ENCODE data around the gene PNISR. TPM values are rescaled to one million over a fixed set of nuclear protein-coding genes. Genes with fewer than 3 reads are reported as not detected.

Gene PNISR
- total RNA-seq, 1 donor from 2014 or later = 109 TPM

DNA sequence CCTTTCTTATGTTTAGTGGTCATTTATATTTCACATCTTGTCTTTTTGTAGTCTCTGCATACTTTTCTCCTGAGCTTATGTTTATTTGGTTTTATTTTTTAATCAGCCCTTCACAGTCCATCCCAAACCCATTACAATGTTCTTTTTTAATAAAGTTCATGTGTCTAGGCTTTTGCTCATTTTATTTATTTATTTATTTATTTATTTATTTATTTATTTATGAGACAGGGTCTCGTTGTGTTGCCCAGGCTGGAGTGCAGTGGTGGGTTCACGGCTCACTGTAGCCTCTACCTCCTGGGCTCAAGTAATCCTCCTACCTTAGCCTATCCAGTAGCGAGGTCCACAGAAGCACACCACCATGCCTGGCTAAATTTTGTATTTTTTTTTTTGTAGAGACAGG lies 34.2 kb downstream of the PNISR start:
- DNase-seq (no peak), ATAC-seq (no peak)
- H3K36me3 ChIP-seq = no peaks in the 10 kb centered on the region
- no peak for TF ChIP-seq CTCF (IDR thresholded peaks at IDR 0.05)
- intact Hi-C loops (cut with DNase I) = no loop called here
- H3K4me3 ChIP-seq = no peak overlapping the region
- no peak overlapping the region for H3K27ac ChIP-seq
- peaks cover 9% of the 10 kb centered on the region for H3K4me1 ChIP-seq
- H3K9me3 ChIP-seq = no peaks in the 10 kb centered on the region
- no peaks in the 10 kb centered on the region for H3K27me3 ChIP-seq (ENCODE audit: low read depth)

- Histone ChIP-seq H3K9me3 (no peaks in the 10 kb centered on the region), H3K4me3 (no peak overlapping the region), H3K4me1 (no peaks in the 10 kb centered on the region), H3K36me3 (no peaks in the 10 kb centered on the region), H3K27me3 (ENCODE audit: low read depth) (no peaks in the 10 kb centered on the region), H3K27ac (no peak overlapping the region)
- DNase-seq (no peak), ATAC-seq (no peak)
- TF ChIP-seq CTCF (IDR thresholded peaks at IDR 0.05) = no peak
- intact Hi-C loops (cut with DNase I) = no loop called here
Measured at GRCh38 chr6:99384507-99384906, 40.6 kb downstream of the PNISR start.

DNA sequence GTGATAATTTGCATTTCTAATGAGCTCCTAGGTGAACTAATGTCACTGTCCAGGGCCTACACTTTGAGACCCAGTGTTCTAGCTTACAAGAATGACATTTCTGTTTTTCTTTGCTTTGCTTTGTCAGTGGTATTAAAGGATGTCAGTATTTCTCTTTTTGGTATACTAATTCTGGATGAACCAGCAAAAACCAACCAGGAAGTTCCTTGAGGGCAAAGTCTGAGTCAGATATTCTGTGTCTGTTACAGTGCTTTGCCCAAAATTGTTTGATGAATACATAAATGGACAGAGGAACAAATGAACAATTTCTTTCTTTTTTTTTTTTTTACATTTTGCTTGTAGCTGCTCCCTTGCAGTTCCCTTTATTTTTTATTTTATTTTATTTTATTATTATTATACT lies 46.5 kb downstream of the PNISR start:
- no peak for TF ChIP-seq CTCF (IDR thresholded peaks at IDR 0.05)
- Histone ChIP-seq H3K36me3 (peaks cover 4% of the 10 kb centered on the region), H3K4me1 (no peaks in the 10 kb centered on the region), H3K4me3 (no peak overlapping the region), H3K9me3 (no peaks in the 10 kb centered on the region), H3K27me3 (ENCODE audit: low read depth) (no peaks in the 10 kb centered on the region), H3K27ac (no peak overlapping the region)
- intact Hi-C loops (cut with DNase I) = no loop called here
- ATAC-seq (no peak), DNase-seq (no peak)

- ATAC-seq (no peak), DNase-seq (no peak)
- Histone ChIP-seq H3K4me1 (no peaks in the 10 kb centered on the region), H3K27me3 (ENCODE audit: low read depth) (no peaks in the 10 kb centered on the region), H3K27ac (no peak overlapping the region), H3K9me3 (no peaks in the 10 kb centered on the region), H3K36me3 (no peaks in the 10 kb centered on the region), H3K4me3 (no peak overlapping the region)
- intact Hi-C loops (cut with DNase I) = no loop called here
- no peak for TF ChIP-seq CTCF (IDR thresholded peaks at IDR 0.05)
Measured at GRCh38 chr6:99369533-99369932, 55.6 kb downstream of the PNISR start.

GRCh38 chr6:99366852-99367251 lies 58.3 kb downstream of the PNISR start:
- Histone ChIP-seq H3K4me1 (no peaks in the 10 kb centered on the region), H3K36me3 (no peaks in the 10 kb centered on the region), H3K4me3 (no peak overlapping the region), H3K9me3 (no peaks in the 10 kb centered on the region), H3K27me3 (ENCODE audit: low read depth) (no peaks in the 10 kb centered on the region), H3K27ac (no peak overlapping the region)
- DNase-seq (no peak), ATAC-seq (no peak)
- no peak for TF ChIP-seq CTCF (IDR thresholded peaks at IDR 0.05)
- intact Hi-C loops (cut with DNase I) = no loop called here

DNA sequence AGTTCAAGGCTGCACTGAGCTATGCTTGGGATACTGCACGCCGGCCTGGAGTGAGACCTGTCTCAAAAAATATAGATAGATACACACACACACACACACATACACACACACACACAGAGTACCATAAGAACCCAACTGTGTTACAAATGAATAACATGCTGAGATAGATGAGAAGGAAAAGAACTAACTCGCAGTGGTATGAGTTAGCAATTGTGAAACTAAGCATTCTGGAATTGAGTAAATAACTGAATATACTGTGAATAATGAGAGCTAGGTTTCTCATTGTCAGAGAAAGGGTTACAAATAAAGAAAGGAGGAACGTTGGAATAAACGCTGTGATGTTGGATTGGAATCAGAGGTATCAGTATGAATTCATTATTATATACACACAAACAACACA lies 61.1 kb downstream of the PNISR start:
- H3K27me3 ChIP-seq (ENCODE audit: low read depth) = no peaks in the 10 kb centered on the region
- no peak for DNase-seq
- intact Hi-C loops (cut with DNase I) = no loop called here

More for the DNA sequence above, 61.1 kb downstream of the PNISR start:
- Histone ChIP-seq H3K36me3 (no peaks in the 10 kb centered on the region), H3K4me3 (no peak overlapping the region), H3K9me3 (no peaks in the 10 kb centered on the region), H3K4me1 (no peaks in the 10 kb centered on the region), H3K27ac (no peak overlapping the region)
- no peak for TF ChIP-seq CTCF (IDR thresholded peaks at IDR 0.05)
- ATAC-seq = no peak

Measured in lower lobe of right lung (tissue), 2 donors.